LNCaP clone FGC (cell line): ENCODE results near the gene CMTM1.

Experiments used
- DNase-seq: peaks from one replicate; pipeline ENCODE4 v3.0.0-alpha.2; 2011; ENCODE audit warnings: low read depth
- H3K4me3 ChIP-seq: 2 replicates; pipeline ENCODE4 v1.5.1; 2011; ENCODE audit warnings: mild to moderate bottlenecking, low read depth, low read length, control low read depth
- CTCF ChIP-seq: IDR thresholded peaks from 2 replicates; pipeline ENCODE4 v1.5.1; 2012; ENCODE audit warnings: mild to moderate bottlenecking; ENCODE audit not compliant: control insufficient read depth, insufficient read depth; ENCODE audit errors: extremely low read depth

CMTM1 gene

GRCh38 chr16:66580605-66581209 is 14.5 kb downstream of the CMTM1 start:
- H3K4me3 ChIP-seq: no peak overlapping the region
- no peak for TF ChIP-seq CTCF
- peak; percentile 22 for DNase-seq

- no peak overlapping the region for H3K4me3 ChIP-seq
- no peak for DNase-seq
Measured at GRCh38 chr16:66581246-66581952, 15.2 kb downstream of the CMTM1 start.

GRCh38 chr16:66585481-66586239 is 19.4 kb downstream of the CMTM1 start:
- H3K4me3 ChIP-seq: no peak overlapping the region
- no peak for DNase-seq
- TF ChIP-seq CTCF: no peak

More at GRCh38 chr16:66581246-66581952, 15.2 kb downstream of the CMTM1 start:
- TF ChIP-seq CTCF: no peak

- TF ChIP-seq CTCF: no peak
- no peak for DNase-seq
- no peak overlapping the region for H3K4me3 ChIP-seq
Measured at GRCh38 chr16:66587881-66588600, 21.8 kb downstream of the CMTM1 start.

GRCh38 chr16:66588981-66589713 is 22.9 kb downstream of the CMTM1 start:
- DNase-seq: no peak
- TF ChIP-seq CTCF: 0 out of 2 replicates have a peak, but pooled peaks have one; percentile 30
- no peak overlapping the region for H3K4me3 ChIP-seq

- no peak for DNase-seq
- H3K4me3 ChIP-seq: no peak overlapping the region
- no peak for TF ChIP-seq CTCF
Measured at GRCh38 chr16:66590322-66590721, 24.1 kb downstream of the CMTM1 start.
